Right lobe of liver (tissue), 4 donors: ENCODE data around the gene NFATC4.

ENCODE experiments used
- CTCF ChIP-seq, 4 donors: fragments of 200-600 bp in 3 of 4; fragments of 450-650 bp in 1 of 4; IDR thresholded peaks; one replicate each; pipeline versions ENCODE4 v1.5.1 to v1.8.0; 2016 to 2022; ENCODE audit warnings: antibody characterized with exemption in 4 of 4, mild to moderate bottlenecking in 2 of 4
- POLR2A ChIP-seq: fragments of 450-650 bp; IDR thresholded peaks from one replicate; pipeline ENCODE4 v1.6.1; 2017; ENCODE audit warnings: antibody characterized with exemption, mild to moderate bottlenecking
- donor health status: DM: no; HTN: no; CAD: no.
- donor health status: DM: no; HTN: no; CAD: no.
- donor health status: DM: no; HTN: yes; CAD: no.

GRCh38 chr14:24338843-24339242 is 29.1 kb upstream of the NFATC4 start:
- TF ChIP-seq POLR2A (no peak), CTCF (IDR thresholded peaks at IDR 0.05) (no peak)
